GM12874 (cell line): ENCODE measurements around the gene RPTOR.

Experiments used
- CTCF ChIP-seq: IDR thresholded peaks from 2 replicates; pipeline ENCODE4 v1.5.1; 2011; ENCODE audit warnings: low read depth, mild to moderate bottlenecking, control low read depth, low read length, moderate library complexity; ENCODE audit not compliant: insufficient read depth

Gene RPTOR

GRCh38 chr17:80800481-80801391 is 256.1 kb downstream of the RPTOR start:
- no peak for TF ChIP-seq CTCF

GRCh38 chr17:80802626-80803450 is 258.2 kb downstream of the RPTOR start:
- TF ChIP-seq CTCF = no peak

- TF ChIP-seq CTCF = no peak
Measured at GRCh38 chr17:80803451-80804428, 259.1 kb downstream of the RPTOR start.

GRCh38 chr17:80804466-80804865 is 259.8 kb downstream of the RPTOR start:
- no peak for TF ChIP-seq CTCF

- no peak for TF ChIP-seq CTCF
Measured at GRCh38 chr17:80805032-80805751, 260.6 kb downstream of the RPTOR start.

- TF ChIP-seq CTCF = no peak
Measured at GRCh38 chr17:80807014-80807413, 262.4 kb downstream of the RPTOR start.
